Upper lobe of left lung (tissue), 6 donors: Measurements from ENCODE around the gene NMB. TPM values are rescaled to one million over a fixed set of nuclear protein-coding genes. Genes with fewer than 3 reads are reported as not detected.

Experiments
- ATAC-seq, 2 donors: fragments of 200-7000 bp; cut with Tn5 transposase; one replicate each; pipeline ENCODE4 v1.9.1; 2022; ENCODE audit warnings: mild to moderate bottlenecking in 2 of 2, moderate library complexity in 2 of 2; ENCODE audit not compliant: low FRiP score in 2 of 2
- DNase-seq, 2 donors: peaks; one replicate each; pipeline ENCODE4 v3.0.0-alpha.2; 2019 to 2020
- H3K27ac ChIP-seq, 4 donors: fragments of 200-600 bp; sonication (generic); one replicate each; pipeline ENCODE4 v1.5.1; 2016 to 2019
- H3K27me3 ChIP-seq, 4 donors: fragments of 200-600 bp; sonication (generic); one replicate each; pipeline ENCODE4 v1.5.1; 2017 to 2019
- H3K36me3 ChIP-seq, 4 donors: fragments of 200-600 bp; sonication (generic); one replicate each; pipeline ENCODE4 v1.5.1; 2016 to 2019
- H3K4me1 ChIP-seq, 4 donors: fragments of 200-600 bp; sonication (generic); one replicate each; pipeline ENCODE4 v1.5.1; 2018 to 2019
- H3K4me3 ChIP-seq, 4 donors: fragments of 200-600 bp; sonication (generic); one replicate each; pipeline ENCODE4 v1.5.1; 2017 to 2019; ENCODE audit warnings: mild to moderate bottlenecking in 2 of 4, moderate library complexity in 1 of 4
- H3K9me3 ChIP-seq, 4 donors: fragments of 200-600 bp; sonication (generic); one replicate each; pipeline ENCODE4 v1.5.1; 2018 to 2019
- EP300 ChIP-seq, 4 donors: sonication (generic); formaldehyde crosslinking; IDR thresholded peaks; one replicate each; pipeline ENCODE4 v1.5.1; 2017; ENCODE audit warnings: antibody characterized with exemption in 4 of 4, control low read depth in 2 of 4
- POLR2A ChIP-seq, 4 donors: fragments of 450-650 bp; IDR thresholded peaks; one replicate each; pipeline ENCODE4 v1.5.1; 2016 to 2017; ENCODE audit warnings: antibody characterized with exemption in 4 of 4, mild to moderate bottlenecking in 2 of 4
- POLR2AphosphoS5 ChIP-seq, 2 donors: sonication (generic); formaldehyde crosslinking; IDR thresholded peaks; one replicate each; pipeline ENCODE4 v1.5.1; 2017; ENCODE audit warnings: antibody characterized with exemption in 2 of 2
- WGBS, 2 donors: methylation state at CpG; one replicate each; pipeline ENCODE4 v1.1.5; 2017 to 2018; 5-methylcytosine and 5-hydroxymethylcytosine counted together
- total RNA-seq, 6 donors: library from RNA; depleted of rRNA in 4 of 6; stranded (reverse); fragments of >200 nt in 4 of 6; gene quantifications; one replicate each; pipeline versions ENCODE4 v1.1.0 to v1.2.1, GENCODE V29; 2016 to 2021
- TF ChIP-seq, protein P1 (sequence below), 6 experiments: fragments of 450-650 bp in 4 of 6; fragments of 200-600 bp in 2 of 6; sonication (generic) in 2 of 6; IDR thresholded peaks; one replicate each; pipeline ENCODE4 v1.5.1; 2016 to 2019; ENCODE audit warnings: antibody characterized with exemption in 6 of 6
- donor health status: DM: no; HTN: no; CAD: no; lungs with moderate emphysema.
- donor health status: DM: no; HTN: yes; CAD: no; lungs with severe emphysema.

NMB gene
- total RNA-seq, 6 donors from 2014 or later: 4.7 to 13.1 (median 5.7) TPM; not detected in 1

DNA sequence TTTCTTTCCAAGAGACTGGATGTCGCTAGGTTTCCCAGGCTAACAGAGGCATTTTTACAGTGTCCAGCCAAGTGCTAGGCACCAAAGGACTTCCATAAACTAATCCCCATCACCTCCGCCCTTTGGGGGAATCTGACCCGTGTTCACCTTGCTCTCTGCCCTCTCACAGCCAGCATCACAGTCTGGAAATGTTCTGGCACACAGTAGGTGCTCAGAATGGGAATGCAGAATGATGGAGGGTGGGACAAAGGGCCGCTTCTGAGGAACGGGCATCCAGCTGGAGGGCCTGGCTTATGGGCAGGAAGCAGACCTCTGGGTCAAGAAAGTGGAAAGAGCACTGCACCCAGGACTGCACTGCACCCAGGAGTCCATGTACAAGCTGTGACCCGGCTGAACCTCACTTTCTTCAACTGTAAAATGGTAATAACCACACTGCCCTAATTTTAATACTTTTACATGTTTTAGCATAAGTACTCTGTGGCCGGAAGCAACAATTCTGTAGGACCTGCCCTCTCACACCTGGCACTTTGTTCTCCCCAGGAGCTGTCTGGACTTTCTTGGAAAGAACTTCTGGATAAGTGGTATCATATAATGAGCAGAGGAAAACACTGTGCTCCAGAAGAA lies 901 bp upstream of the NMB start:
- 43 to 45% methylated on average over 7 of the region's 7 CpGs for WGBS, 2 donors

DNA sequence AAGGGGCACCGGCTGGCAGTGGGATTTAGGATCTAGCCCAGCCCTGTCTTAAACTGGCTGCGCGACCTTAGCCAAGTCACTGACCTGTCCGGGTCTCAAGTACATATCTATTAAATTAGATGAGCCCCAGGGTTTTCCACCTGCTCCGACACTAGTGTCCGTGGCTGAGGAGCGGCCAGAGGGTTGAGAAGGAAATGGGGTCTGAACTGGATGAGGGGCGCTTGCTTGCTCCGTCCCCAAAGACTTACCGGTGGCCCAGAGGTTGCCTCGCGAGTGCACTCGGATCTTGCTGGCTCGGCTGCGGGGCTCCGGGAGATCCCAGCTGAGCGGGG lies 285 bp downstream of the NMB start:
- Histone ChIP-seq H3K9me3 (no peaks in the 10 kb centered on the region), H3K4me3 (peak overlapping the region; percentile 34 to 64 (median 52)), H3K27ac (peak overlapping the region; percentile 48 to 85 (median 68)), H3K36me3 (peaks cover 0 to under 1% (median 0%) of the 10 kb centered on the region in 4 donors), H3K4me1 (peaks cover 25 to 45% (median 32%) of the 10 kb centered on the region in 4 donors), H3K27me3 (no peaks in the 10 kb centered on the region)
- TF ChIP-seq POLR2A (IDR thresholded peaks at IDR 0.05): no peak
- TF ChIP-seq POLR2AphosphoS5 (IDR thresholded peaks at IDR 0.05): no peak
- TF ChIP-seq, protein P1, sequence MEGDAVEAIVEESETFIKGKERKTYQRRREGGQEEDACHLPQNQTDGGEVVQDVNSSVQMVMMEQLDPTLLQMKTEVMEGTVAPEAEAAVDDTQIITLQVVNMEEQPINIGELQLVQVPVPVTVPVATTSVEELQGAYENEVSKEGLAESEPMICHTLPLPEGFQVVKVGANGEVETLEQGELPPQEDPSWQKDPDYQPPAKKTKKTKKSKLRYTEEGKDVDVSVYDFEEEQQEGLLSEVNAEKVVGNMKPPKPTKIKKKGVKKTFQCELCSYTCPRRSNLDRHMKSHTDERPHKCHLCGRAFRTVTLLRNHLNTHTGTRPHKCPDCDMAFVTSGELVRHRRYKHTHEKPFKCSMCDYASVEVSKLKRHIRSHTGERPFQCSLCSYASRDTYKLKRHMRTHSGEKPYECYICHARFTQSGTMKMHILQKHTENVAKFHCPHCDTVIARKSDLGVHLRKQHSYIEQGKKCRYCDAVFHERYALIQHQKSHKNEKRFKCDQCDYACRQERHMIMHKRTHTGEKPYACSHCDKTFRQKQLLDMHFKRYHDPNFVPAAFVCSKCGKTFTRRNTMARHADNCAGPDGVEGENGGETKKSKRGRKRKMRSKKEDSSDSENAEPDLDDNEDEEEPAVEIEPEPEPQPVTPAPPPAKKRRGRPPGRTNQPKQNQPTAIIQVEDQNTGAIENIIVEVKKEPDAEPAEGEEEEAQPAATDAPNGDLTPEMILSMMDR (IDR thresholded peaks at IDR 0.05): no peak
- TF ChIP-seq EP300 (IDR thresholded peaks at IDR 0.05): no peak
- no peak for ATAC-seq
- 48 to 62% methylated on average over 4 to 10 of the region's 17 CpGs for WGBS, 2 donors
- no peak for DNase-seq

More for the DNA sequence above, 901 bp upstream of the NMB start:
- ATAC-seq (no peak), DNase-seq (no peak)
- Histone ChIP-seq H3K27me3 (no peaks in the 10 kb centered on the region), H3K4me3 (peak overlapping the region in 3 of 4 donors; percentile 50 to 64 (median 55)), H3K9me3 (no peaks in the 10 kb centered on the region), H3K4me1 (peaks cover 16 to 33% (median 22%) of the 10 kb centered on the region in 4 donors), H3K36me3 (no peaks in the 10 kb centered on the region), H3K27ac (peak overlapping the region; percentile 48 to 85 (median 68))
- TF ChIP-seq POLR2AphosphoS5 (IDR thresholded peaks at IDR 0.05) (no peak), POLR2A (IDR thresholded peaks at IDR 0.05) (no peak), EP300 (IDR thresholded peaks at IDR 0.05) (no peak)
- TF ChIP-seq, protein P1 (IDR thresholded peaks at IDR 0.05): no peak

DNA sequence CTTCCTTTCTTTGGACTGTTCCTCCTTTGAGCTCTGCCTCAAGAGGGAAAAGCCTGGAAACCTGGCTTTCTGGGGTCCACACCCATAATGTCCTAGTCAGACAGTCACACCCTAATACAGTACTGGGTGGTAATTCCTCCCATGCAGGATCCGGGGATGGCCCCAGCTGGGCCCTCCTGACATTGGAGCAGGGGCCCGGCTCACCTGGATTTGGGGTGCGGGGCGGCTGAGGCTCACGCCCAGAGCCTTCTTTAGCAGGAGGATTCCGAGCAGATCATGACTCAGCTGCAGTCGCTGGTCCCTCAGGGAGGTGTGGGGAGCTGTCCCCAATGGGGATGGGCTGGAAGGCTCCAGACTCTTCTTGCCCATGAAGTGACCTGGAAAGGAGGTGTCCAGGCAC lies 1.0 kb downstream of the NMB start:
- H3K4me3 ChIP-seq: no peak overlapping the region
- H3K36me3 ChIP-seq: peaks cover 0 to 8% (median 3%) of the 10 kb centered on the region in 4 donors
- H3K27me3 ChIP-seq: no peaks in the 10 kb centered on the region
- H3K9me3 ChIP-seq: no peaks in the 10 kb centered on the region
- ATAC-seq (no peak), DNase-seq (peak in 1 of 2 donors; percentile 60)
- H3K4me1 ChIP-seq: peaks cover 29 to 52% (median 36%) of the 10 kb centered on the region in 4 donors
- TF ChIP-seq POLR2A (IDR thresholded peaks at IDR 0.05): no peak
- no peak for TF ChIP-seq POLR2AphosphoS5 (IDR thresholded peaks at IDR 0.05)
- TF ChIP-seq, protein P1 (IDR thresholded peaks at IDR 0.05): no peak
- no peak for TF ChIP-seq EP300 (IDR thresholded peaks at IDR 0.05)
- no peak overlapping the region for H3K27ac ChIP-seq
- 99 to 100% methylated on average over 2 to 7 of the region's 7 CpGs for WGBS, 2 donors

DNA sequence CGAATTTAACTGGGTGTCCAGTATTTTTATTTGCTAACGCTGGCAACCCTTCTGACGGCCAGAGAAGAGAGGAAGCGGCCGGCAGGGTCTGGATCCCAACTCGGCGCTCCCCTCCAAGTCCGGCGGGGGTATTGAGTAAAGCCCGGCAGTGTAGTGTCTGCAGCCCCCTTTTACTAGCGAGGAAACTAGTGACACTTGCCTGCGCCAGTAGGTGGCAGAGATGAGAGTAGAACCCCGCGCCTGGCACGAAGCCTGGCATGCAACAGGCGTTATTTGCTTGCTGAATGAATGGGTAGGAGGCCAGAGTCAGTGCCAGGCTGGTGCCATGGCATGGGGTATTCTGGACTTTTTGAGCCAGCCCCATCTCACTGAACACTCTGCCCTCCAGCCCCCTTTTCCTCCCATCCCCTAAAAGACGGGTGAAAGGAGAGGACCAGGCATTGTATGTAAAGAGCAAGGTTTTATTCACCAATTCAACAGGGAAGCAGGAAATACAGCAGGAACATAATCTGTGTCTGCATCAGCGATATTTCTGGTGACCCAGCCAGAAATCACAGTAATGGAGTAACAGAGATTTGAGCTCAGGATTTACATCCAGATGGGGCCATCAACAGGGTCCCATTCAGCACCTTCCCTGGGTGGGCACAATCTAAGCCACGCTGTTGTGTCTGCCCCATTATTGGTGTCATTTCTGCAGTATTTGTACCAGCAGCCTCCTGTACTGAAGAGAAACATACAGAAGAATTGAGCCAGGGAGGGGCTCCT lies 3.1 kb downstream of the NMB start:
- H3K36me3 ChIP-seq: peaks cover 0 to 29% (median 15%) of the 10 kb centered on the region in 4 donors
- no peaks in the 10 kb centered on the region for H3K9me3 ChIP-seq
- TF ChIP-seq POLR2A (IDR thresholded peaks at IDR 0.05) (no peak), EP300 (IDR thresholded peaks at IDR 0.05) (no peak), POLR2AphosphoS5 (IDR thresholded peaks at IDR 0.05) (peak in 1 of 2 donors; percentile 51)
- TF ChIP-seq, protein P1 (IDR thresholded peaks at IDR 0.05): peak; percentile 50 to 75 (median 58)
- WGBS, 2 donors: 5 to 6% methylated on average over 19 of the region's 19 CpGs
- peaks cover 29 to 55% (median 36%) of the 10 kb centered on the region in 4 donors for H3K4me1 ChIP-seq
- H3K27ac ChIP-seq: peak overlapping the region; percentile 80 to 93 (median 87)
- ATAC-seq: peak; percentile 73 to 75
- peak; percentile 49 to 91 for DNase-seq
- no peaks in the 10 kb centered on the region for H3K27me3 ChIP-seq
- H3K4me3 ChIP-seq: peak overlapping the region; percentile 83 to 96 (median 94)
